Ishikawa (cell line): ENCODE results near the gene HES7.
A peak's percentile ranks its signal among the peaks of the same experiment; 100 is the strongest.

Experiments used
- CEBPB ChIP-seq: IDR thresholded peaks from 2 replicates; pipeline ENCODE4 v1.6.1; 2012
- CREB1 ChIP-seq: IDR thresholded peaks from 2 replicates; pipeline ENCODE4 v1.6.1; 2012; ENCODE audit warnings: low read depth
- EGR1 ChIP-seq: IDR thresholded peaks from 2 replicates; pipeline ENCODE4 v1.6.1; 2012
- EP300 ChIP-seq: IDR thresholded peaks from 2 replicates; pipeline ENCODE4 v1.6.1; 2012; ENCODE audit warnings: borderline replicate concordance
- FOXM1 ChIP-seq: IDR thresholded peaks from 2 replicates; pipeline ENCODE4 v1.6.1; 2012; ENCODE audit warnings: low read depth, borderline replicate concordance
- MAX ChIP-seq: IDR thresholded peaks from 2 replicates; pipeline ENCODE4 v1.6.1; 2012
- NFIC ChIP-seq: IDR thresholded peaks from 2 replicates; pipeline ENCODE4 v1.6.1; 2012
- RAD21 ChIP-seq: IDR thresholded peaks from 2 replicates; pipeline ENCODE4 v1.6.1; 2012; ENCODE audit warnings: low read depth
- REST ChIP-seq: IDR thresholded peaks from 2 replicates; pipeline ENCODE4 v1.6.1; 2012; ENCODE audit warnings: low read depth, mild to moderate bottlenecking
- TAF1 ChIP-seq: IDR thresholded peaks from 2 replicates; pipeline ENCODE4 v1.6.1; 2012; ENCODE audit warnings: low read depth, mild to moderate bottlenecking
- TCF12 ChIP-seq: IDR thresholded peaks from 2 replicates; pipeline ENCODE4 v1.6.1; 2012; ENCODE audit warnings: low read depth
- TEAD4 ChIP-seq: IDR thresholded peaks from 2 replicates; pipeline ENCODE4 v1.6.1; 2012
- USF1 ChIP-seq: IDR thresholded peaks from 2 replicates; pipeline ENCODE4 v1.6.1; 2012
- YY1 ChIP-seq: IDR thresholded peaks from 2 replicates; pipeline ENCODE4 v1.6.1; 2012; ENCODE audit warnings: low read depth
- ZBTB7A ChIP-seq: IDR thresholded peaks from 2 replicates; pipeline ENCODE4 v1.6.1; 2012; ENCODE audit warnings: low read depth

Gene HES7

GRCh38 chr17:8075574-8076342, 48.1 kb downstream of the HES7 start:
- TF ChIP-seq CREB1 (no peak), EGR1 (no peak), YY1 (no peak)

GRCh38 chr17:8075081-8075480, 48.8 kb downstream of the HES7 start:
- no peak for TF ChIP-seq ZBTB7A
- no peak for TF ChIP-seq EGR1
- no peak for TF ChIP-seq TEAD4
- no peak for TF ChIP-seq CREB1

GRCh38 chr17:8074554-8074953, 49.4 kb downstream of the HES7 start:
- no peak for TF ChIP-seq CREB1
- TF ChIP-seq MAX, result no peak
- TF ChIP-seq TCF12, result no peak
- TF ChIP-seq YY1, result no peak
- TF ChIP-seq EGR1, result no peak
- TF ChIP-seq TEAD4, result no peak
- TF ChIP-seq TAF1, result no peak
- no peak for TF ChIP-seq USF1
- TF ChIP-seq EP300, result no peak
- no peak for TF ChIP-seq RAD21
- no peak for TF ChIP-seq CEBPB
- TF ChIP-seq ZBTB7A, result no peak
- TF ChIP-seq REST, result no peak
- TF ChIP-seq FOXM1, result no peak
- no peak for TF ChIP-seq NFIC

GRCh38 chr17:8073627-8074484, 50.0 kb downstream of the HES7 start:
- TF ChIP-seq EP300 (no peak), EGR1 (no peak), USF1 (no peak), RAD21 (peak; percentile 47; the same call in 1 of the 2 replicates), MAX (no peak), TAF1 (no peak), REST (no peak)

GRCh38 chr17:8072729-8073461, 51.0 kb downstream of the HES7 start:
- TF ChIP-seq NFIC (no peak), USF1 (no peak)

- TF ChIP-seq MAX (no peak), TCF12 (no peak), FOXM1 (no peak), EGR1 (no peak), USF1 (no peak), EP300 (no peak), NFIC (no peak), TAF1 (no peak), REST (no peak), TEAD4 (no peak), ZBTB7A (no peak), RAD21 (no peak), YY1 (no peak), CEBPB (no peak), CREB1 (no peak)
Observed at GRCh38 chr17:8072341-8072728, 51.6 kb downstream of the HES7 start.
